ENCODE results near the gene KCNJ13.
"Not testable (repeated sequence)": the region's sequence is repeated elsewhere in the genome, so short reads cannot be mapped to it uniquely, and the experiment has no call there.

KCNJ13 gene

DNA sequence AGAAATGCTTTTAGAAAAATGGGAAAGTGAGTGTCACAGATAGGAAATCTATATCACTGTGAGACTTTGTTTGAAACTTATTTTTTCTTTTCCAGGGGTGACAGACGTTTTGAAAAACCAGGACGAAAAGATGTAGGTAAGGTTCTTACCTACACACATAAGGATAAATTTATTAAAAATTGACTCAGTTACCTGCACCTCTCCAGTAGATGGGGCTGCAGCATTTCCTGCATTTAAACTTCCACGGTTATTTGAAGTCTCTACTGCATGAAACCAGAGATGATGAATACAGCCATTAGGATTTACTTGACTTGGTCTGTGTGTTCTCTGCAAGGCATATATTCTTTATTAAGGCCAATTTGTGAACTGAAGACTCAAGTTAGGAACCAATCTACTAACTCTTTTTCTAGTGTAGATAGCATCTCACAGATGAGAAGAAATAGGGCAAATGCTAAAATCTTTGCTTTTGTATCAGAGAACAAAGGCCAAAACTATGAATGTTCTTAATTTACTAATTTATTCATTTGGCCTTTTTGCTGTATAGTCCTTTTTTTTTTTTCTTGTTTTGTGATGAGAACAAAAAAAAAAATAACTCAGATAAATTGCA lies 15.0 kb downstream of the KCNJ13 start:
- no peak for DNase-seq

DNA sequence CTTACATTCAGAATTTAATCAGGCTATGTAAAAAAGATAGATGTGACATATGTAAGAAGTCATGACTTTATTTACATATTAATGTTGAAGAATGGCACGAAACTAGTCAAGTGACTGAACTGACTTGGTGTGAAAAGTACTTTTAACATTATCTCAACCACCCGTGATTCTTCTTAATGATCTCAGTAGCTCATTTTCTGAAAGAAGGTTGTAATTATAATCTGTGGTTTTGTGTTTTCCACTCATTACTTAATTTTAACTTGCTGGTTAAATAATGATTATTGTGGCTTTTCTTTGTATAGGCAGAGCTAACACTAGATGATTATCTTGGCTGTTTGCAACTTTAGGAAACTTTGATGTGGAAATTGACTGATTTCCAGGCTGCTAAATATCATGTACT lies 18.5 kb downstream of the KCNJ13 start:
- DNase-seq: no peak

DNA sequence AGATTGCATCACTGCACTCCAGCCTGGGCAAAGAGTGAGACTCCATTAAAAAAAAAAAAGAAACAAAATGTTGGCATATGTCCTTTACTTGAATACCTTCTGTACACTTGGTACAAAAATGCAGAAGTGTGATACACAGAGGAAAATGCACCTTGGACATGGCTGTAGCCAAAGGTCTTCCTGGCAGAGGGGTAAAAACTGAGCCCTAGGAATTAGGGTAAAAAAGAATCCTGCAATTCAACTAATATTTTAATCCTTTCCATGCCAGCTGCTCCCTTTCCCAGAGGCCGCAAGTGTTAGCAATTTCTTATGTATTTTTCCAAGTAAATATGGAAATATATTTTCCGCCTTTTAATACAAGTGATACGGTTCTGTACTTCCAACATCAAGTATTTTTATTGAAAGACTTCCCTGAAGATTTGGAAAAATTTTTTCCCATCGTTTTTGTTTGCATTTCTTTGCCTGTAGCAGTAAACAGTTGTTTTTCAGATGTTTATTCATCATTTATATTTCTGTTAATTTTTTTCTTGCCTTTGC lies 26.2 kb downstream of the KCNJ13 start:
- DNase-seq: no peak

DNA sequence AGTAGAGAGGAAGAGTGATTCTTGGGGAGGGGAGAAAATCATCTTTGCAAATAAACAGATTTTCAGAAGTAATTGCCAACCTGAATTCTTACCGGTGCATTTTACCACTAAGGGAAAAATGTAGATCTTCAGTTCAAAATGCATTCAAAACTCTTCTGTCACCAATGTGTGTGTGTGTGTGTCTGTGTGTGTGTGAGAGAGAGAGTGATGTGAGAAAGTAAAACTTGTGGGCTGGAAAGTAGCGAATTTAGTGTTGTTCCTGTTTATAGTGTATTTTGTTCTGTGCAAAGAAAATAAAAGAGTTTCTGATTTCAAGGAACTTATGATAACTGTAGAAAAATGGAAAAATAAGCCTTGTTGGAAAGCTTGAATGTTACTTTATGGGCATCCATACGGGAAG lies 27.0 kb downstream of the KCNJ13 start:
- no peak for DNase-seq

DNA sequence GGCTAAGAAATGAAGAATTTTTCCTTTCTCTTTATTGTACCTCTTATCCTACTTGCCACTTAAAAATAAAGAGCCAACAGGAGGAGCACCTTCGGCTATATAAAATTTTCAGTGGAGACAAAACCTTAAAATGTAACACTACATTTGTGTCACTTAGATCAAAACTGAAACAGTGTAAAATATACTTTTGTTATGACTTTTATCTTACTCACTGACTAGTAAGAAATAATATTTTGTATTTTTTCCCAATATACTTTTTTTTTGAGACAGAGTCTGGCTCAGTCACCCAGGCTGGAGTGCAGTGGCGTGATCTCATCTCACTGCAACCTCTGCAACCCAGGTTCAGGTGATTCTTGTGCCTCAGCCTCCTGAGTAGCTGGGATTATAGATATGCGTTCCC lies 28.3 kb downstream of the KCNJ13 start:
- DNase-seq: no peak

DNA sequence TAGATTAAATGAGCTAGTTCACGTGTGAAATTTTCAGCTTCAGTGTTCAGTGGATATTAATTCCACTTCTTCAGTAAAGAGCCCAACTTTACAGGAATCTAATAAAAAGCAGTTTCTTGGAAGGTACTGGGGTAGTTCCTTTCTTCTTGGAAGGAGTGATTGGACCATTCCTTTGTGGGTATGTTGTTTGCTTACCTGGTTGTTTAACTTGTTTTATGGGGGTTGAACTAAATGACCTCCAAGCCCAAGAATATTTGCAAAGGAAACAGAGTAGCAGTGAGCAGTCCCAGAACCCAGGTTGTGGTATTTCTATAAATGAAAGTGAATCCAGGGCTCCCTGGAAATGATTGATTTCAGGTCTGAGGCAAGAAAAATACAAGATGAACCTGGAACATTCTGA lies 31.4 kb downstream of the KCNJ13 start:
- DNase-seq: no peak

DNA sequence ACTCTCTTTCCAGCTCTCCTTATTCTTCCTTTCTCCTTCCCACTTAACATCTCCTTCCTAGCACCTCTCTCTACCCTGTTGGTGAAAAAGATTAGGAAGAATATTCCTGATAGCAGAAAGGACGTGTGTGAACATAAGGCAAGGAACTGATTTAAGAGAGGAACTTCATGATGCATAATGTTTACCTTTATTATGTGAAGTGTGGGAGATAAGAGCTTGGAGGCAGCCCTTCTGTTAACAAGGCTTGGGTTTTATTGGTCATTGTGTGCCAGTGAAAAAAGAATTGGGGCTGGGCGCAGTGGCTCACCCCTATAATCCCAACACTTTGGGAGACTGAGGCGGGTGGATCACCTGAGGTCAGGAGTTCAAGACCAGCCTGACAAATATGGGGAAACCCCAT lies 34.4 kb downstream of the KCNJ13 start:
- DNase-seq: no peak

DNA sequence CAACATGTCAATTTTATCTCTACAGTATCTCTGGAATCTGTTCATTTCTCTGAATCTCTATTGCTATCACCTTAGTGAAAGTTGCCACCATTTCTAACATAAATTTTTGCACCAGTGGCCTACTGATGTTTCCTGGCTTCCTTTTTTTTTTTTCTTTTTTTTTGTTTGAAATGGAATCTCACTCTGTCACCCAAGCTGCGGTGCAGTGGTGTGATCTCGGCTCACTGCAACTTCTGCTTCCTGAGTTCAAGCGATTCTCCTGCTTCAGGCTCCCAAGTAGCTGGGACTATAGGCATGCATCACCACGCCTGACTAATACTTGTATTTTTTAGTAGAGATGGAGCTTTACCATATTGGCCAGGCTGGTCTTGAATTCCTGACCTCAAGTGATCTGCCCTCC lies 35.1 kb downstream of the KCNJ13 start:
- DNase-seq: no peak

DNA sequence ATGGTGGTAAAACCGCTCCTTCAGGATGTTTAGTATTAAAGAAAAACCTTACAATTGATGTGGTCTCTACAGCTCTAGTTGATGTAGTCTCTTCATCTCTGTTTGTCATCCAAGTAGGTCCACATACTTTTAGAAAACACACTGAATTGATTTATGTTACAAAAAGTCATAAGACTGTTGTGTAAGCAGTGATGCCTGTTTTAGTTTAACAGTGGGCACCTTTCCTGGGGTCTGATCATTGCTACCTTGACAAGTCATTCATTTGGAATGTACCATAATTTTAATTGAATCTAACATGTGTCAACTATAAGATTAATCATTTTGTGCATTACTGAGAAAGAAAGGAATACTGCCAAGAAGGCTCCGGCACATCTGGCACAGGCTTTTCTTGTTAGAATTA lies 44.9 kb downstream of the KCNJ13 start:
- DNase-seq: no peak

DNA sequence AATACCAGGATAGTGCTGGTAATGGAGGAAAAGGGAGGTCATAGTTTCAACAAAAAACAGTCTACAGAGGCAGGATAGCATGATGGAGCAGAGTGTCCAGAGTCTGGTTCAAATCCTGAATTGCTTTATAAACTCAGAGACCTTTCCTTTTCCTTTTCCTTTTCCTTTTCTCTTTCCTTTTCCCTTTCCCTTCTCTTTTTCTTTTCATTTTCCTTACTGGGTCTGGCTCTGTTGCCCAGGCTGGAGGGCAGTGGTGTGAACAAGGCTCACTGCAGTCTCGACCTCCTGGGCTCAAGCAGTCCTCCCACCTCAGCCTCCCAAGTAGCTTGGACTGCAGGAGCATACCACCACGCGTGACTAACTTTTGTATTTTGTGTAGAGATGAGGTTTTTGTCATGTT lies 47.6 kb downstream of the KCNJ13 start:
- DNase-seq: no peak

DNA sequence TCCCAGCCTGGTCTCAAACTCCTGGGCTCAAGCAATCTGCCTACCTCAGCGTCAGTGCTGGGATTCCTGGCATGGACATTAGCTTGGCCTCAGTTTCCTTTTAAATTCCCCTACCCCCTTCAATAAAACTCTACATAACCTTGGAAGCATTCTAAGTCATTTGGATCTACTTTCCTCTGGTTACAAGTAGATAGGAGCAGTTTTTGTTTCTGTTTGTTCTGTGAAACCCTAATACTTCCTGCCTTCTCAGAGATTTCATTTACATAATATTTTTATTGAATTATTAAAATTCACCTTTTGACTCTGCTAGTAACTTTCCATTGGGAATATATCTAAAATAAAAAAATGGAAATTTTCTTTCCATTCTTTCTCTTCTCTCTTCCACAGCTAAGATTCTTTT lies 53.3 kb downstream of the KCNJ13 start:
- DNase-seq: no peak

DNA sequence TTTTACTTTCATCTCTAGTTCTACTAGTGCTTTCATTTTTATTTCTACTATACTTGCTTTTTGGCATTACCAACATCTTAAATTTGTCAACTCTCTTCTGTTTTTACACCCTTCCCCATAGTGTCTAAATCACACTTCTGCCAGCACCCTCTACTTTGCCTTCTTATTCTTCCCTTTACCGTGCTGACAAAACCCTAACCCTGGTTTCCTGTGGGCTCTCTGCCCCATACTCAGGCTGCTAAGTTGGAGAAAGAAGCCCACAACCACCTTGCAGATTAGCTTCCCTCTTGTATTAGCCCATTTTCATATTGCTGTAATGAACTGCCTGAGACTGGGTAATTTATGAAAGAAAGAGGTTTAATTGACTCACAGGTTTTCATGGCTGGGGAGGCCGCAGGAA lies 54.5 kb downstream of the KCNJ13 start:
- no peak for DNase-seq

DNA sequence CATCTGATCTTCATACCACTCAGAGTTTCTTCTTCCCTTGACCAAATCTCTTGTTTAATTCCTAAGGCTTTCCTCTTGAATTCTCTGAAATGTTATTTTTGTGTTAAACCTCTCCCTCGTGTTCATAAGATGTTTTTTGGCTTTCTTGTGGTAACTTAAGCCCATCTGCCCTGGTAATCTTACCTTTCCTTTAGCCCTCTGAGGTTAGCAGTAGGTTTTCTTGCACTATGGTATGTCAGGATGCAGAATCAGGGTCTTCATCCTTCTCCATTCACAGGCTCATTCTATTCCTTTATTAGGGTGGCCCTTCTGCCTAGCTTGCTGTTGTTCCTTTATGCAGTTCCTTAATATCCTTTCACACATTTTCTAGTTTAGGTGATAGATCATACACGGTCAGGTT lies 55.1 kb downstream of the KCNJ13 start:
- DNase-seq: no peak

DNA sequence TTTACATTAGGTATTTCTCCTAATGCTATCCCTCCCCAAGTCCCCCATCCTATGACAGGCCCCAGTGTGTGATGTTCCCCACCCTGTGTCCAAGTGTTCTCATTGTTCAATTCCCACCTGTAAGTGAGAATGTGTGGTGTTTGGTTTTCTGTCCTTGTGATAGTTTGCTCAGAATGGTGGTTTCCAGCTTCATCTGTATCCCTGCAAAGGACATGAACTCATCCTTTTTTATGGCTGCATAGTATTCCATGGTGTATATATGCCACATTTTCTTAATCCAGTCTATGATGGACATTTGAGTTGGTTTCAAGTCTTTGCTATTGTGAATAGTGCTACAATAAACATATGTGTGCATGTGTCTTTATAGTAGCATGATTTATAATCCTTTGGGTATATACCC lies 56.3 kb downstream of the KCNJ13 start:
- DNase-seq: not testable (repeated sequence)
